Measurements from ENCODE around the gene SPATA19.

Gene SPATA19

GRCh38 chr11:133835593-133836548 is 9.4 kb downstream of the SPATA19 start:
- DNase-seq, result no peak

GRCh38 chr11:133834682-133835592 is 10.4 kb downstream of the SPATA19 start:
- no peak for DNase-seq

- DNase-seq, result no peak
Measured at GRCh38 chr11:133833898-133834681, 11.2 kb downstream of the SPATA19 start.

GRCh38 chr11:133832991-133833897 is 12.1 kb downstream of the SPATA19 start:
- no peak for DNase-seq

GRCh38 chr11:133832096-133832990 is 13.0 kb downstream of the SPATA19 start:
- no peak for DNase-seq

- DNase-seq, result no peak
Measured at GRCh38 chr11:133830931-133831907, 14.1 kb downstream of the SPATA19 start.

GRCh38 chr11:133829566-133829965 is 15.7 kb downstream of the SPATA19 start:
- no peak for DNase-seq

GRCh38 chr11:133828871-133829270 is 16.4 kb downstream of the SPATA19 start:
- no peak for DNase-seq

GRCh38 chr11:133827556-133827955 is 17.8 kb downstream of the SPATA19 start:
- no peak for DNase-seq

GRCh38 chr11:133826866-133827265 is 18.4 kb downstream of the SPATA19 start:
- DNase-seq, result no peak

GRCh38 chr11:133825666-133826065 is 19.6 kb downstream of the SPATA19 start:
- DNase-seq, result no peak

- DNase-seq, result no peak
Measured at GRCh38 chr11:133825156-133825555, 20.2 kb downstream of the SPATA19 start.

- DNase-seq, result no peak
Measured at GRCh38 chr11:133824593-133824992, 20.7 kb downstream of the SPATA19 start.

GRCh38 chr11:133823614-133824013 is 21.7 kb downstream of the SPATA19 start:
- DNase-seq, result no peak

- DNase-seq, result no peak
Measured at GRCh38 chr11:133823211-133823610, 22.1 kb downstream of the SPATA19 start.

GRCh38 chr11:133821776-133822175 is 23.5 kb downstream of the SPATA19 start:
- DNase-seq, result no peak

- DNase-seq, result no peak
Measured at GRCh38 chr11:133819746-133820315, 25.5 kb downstream of the SPATA19 start.

- DNase-seq, result no peak
Measured at GRCh38 chr11:133819114-133819513, 26.2 kb downstream of the SPATA19 start.

GRCh38 chr11:133818302-133818701 is 27.0 kb downstream of the SPATA19 start:
- DNase-seq, result no peak
